Omental fat pad (tissue), 4 donors: ENCODE results near the gene SLC2A3. TPM values are rescaled to one million over a fixed set of nuclear protein-coding genes. Genes with fewer than 3 reads are reported as not detected.

Source experiments
- ATAC-seq: fragments of 150-250 bp; one replicate; pipeline ENCODE4 v1.9.1; 2016; ENCODE audit warnings: mild to moderate bottlenecking, moderate library complexity; ENCODE audit not compliant: low FRiP score
- DNase-seq: peaks from one replicate; pipeline ENCODE4 v3.0.0-alpha.2; 2019; ENCODE audit warnings: low spot score
- CTCF ChIP-seq, 3 donors: fragments of 450-650 bp; IDR thresholded peaks; one replicate each; pipeline ENCODE4 v1.5.1; 2016 to 2017; ENCODE audit warnings: antibody characterized with exemption in 3 of 3, mild to moderate bottlenecking in 3 of 3, moderate library complexity in 2 of 3
- small RNA-seq: library from RNA; depleted of rRNA; stranded (forward); fragments of <200 nt; gene quantifications from one replicate; pipeline ENCODE3, GENCODE V24; 2016
- total RNA-seq, 4 donors: library from RNA; depleted of rRNA; stranded (reverse); fragments of >200 nt; gene quantifications; one replicate each; pipeline ENCODE4 v1.1.0, GENCODE V29; 2016

The SLC2A3 gene
- total RNA-seq, 4 donors from 2014 or later: 72.5 to 156 (median 135) TPM

- TF ChIP-seq CTCF (IDR thresholded peaks at IDR 0.05): no peak
- ATAC-seq (no peak), DNase-seq (no peak)
Observed at GRCh38 chr12:7879246-7879645, 56.7 kb downstream of the SLC2A3 start.

GRCh38 chr12:7877420-7877819 is 58.6 kb downstream of the SLC2A3 start:
- no peak for TF ChIP-seq CTCF (IDR thresholded peaks at IDR 0.05)
- ATAC-seq (no peak), DNase-seq (no peak)

DNA sequence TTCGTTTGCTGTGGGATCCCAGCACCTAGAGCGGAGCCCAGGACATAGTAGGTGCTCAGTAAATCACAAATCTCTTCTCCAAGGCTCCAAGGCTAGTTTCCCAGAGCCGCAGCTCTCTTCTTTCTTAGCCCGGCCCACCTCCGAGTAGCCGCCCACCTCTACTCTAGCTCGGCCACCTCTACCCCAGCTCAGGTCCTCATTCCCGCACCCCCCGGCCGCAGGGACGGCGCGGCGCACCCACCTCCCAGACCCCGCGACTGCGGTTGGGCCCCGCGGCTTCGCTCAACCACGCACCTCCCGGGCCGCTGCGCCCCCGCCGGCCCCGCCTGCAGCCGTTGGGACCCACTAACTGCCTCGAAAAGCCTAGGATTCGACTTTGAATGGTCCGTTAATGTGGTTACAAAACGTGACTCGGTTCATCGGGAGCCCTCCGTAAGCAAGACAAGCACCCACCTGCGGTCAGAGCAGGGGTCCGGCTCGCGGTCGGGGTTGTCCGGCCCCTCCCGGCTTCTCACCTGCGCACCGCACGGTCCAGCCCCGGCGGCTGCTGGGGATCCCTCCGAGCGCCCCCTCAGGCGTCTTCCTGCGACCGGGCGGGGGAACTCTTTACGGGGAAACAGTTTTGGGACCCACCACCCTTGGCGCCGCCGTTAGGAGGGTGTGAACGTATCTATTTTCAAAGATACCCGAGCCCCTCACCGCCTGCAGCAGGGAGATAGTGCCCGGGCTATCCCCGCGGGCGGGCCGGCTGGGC is 63.2 kb downstream of the SLC2A3 start, which contains the start of gene SLC2A14:
TSS of gene SLC2A14 (minus strand) at position 350 of the 754 bp plus-strand sequence. CDS start 3,035 bp downstream, outside the sequence.
- no peak for ATAC-seq
- TF ChIP-seq CTCF (IDR thresholded peaks at IDR 0.05): no peak
- DNase-seq: no peak

- no peak for ATAC-seq
- DNase-seq: no peak
- TF ChIP-seq CTCF (IDR thresholded peaks at IDR 0.05): no peak
Observed at GRCh38 chr12:7870335-7870734, 65.7 kb downstream of the SLC2A3 start.

Small RNAs within 50 kb of the gene (small RNA-seq; reads per million reads assigned to genes)
- gene RF00019: not detected

Other genes with a start within 250 kb of the SLC2A3 start
- gene GDF3, start 240.4 kb downstream of the SLC2A3 start, total RNA-seq: not detected
- not detected for gene DPPA3, start 224.8 kb downstream of the SLC2A3 start, total RNA-seq
- not detected for gene CLEC4C, start 188.8 kb downstream of the SLC2A3 start, total RNA-seq
- not detected for gene NANOGNB, start 171.0 kb downstream of the SLC2A3 start, total RNA-seq
- gene NANOG, start 146.8 kb downstream of the SLC2A3 start, total RNA-seq: under 1 TPM in 1 of 4 donors, not detected in 3; 0.63 TPM
- gene SLC2A14, start 63.3 kb downstream of the SLC2A3 start, total RNA-seq: not detected
- 10 to 100 TPM in 3 of 4 donors, 1 to 10 TPM in 1; 9.2 to 17.2 (median 13.0) TPM for gene FOXJ2, start 96.5 kb upstream of the SLC2A3 start, total RNA-seq
- gene C3AR1, start 130.2 kb upstream of the SLC2A3 start, total RNA-seq: 10 to 100 TPM; 15.6 to 43.0 (median 30.3) TPM
- gene NECAP1, start 146.1 kb upstream of the SLC2A3 start, total RNA-seq: 10 to 100 TPM; 30.1 to 45.3 (median 33.1) TPM
- gene CLEC4A, start 187.4 kb upstream of the SLC2A3 start, total RNA-seq: 10 to 100 TPM in 1 of 4 donors, 1 to 10 TPM in 2, under 1 TPM in 1; 0.46 to 21.4 (median 4.9) TPM
- under 1 TPM in 1 of 4 donors, not detected in 3; 0.32 TPM for gene ZNF705A, start 220.8 kb upstream of the SLC2A3 start, total RNA-seq